Astrocyte (in vitro differentiated cells and primary cell): Measurements from ENCODE around the gene CPPED1. TPM values are rescaled to one million over a fixed set of nuclear protein-coding genes. Genes with fewer than 3 reads are reported as not detected.
A peak's percentile ranks its signal among the peaks of the same experiment; 100 is the strongest.

Experiments
- DNase-seq: peaks from one replicate; pipeline ENCODE4 v3.0.0-alpha.2; 2010; ENCODE audit warnings: low read depth
- FAIRE-seq: peaks from 2 replicates; lab custom pipeline; 2011; peaks lifted over from hg19 to GRCh38; lab: Jason Lieb, UNC
- H2AFZ ChIP-seq: 2 replicates; pipeline ENCODE4 v1.6.0; 2012; ENCODE audit warnings: low read depth, low read length, inconsistent platforms
- H3K27ac ChIP-seq: 2 replicates; pipeline ENCODE4 v1.5.1; 2011; ENCODE audit warnings: low read depth, low read length, inconsistent platforms
- H3K27me3 ChIP-seq: 2 replicates; pipeline ENCODE4 v1.6.0; 2011; ENCODE audit warnings: low read length, inconsistent platforms; ENCODE audit not compliant: insufficient read depth
- H3K36me3 ChIP-seq: 2 replicates; pipeline ENCODE4 v1.5.1; 2011; ENCODE audit warnings: low read length, inconsistent platforms; ENCODE audit not compliant: insufficient read depth
- H3K4me1 ChIP-seq: 2 replicates; pipeline ENCODE4 v1.5.1; 2011; ENCODE audit warnings: low read length, inconsistent platforms; ENCODE audit not compliant: insufficient read depth
- H3K4me2 ChIP-seq: 2 replicates; pipeline ENCODE4 v1.6.0; 2012; ENCODE audit warnings: low read length, inconsistent platforms
- H3K4me3 ChIP-seq: 2 replicates; pipeline ENCODE4 v1.5.1; 2011; ENCODE audit warnings: low read depth, mild to moderate bottlenecking, low read length, inconsistent platforms; ENCODE audit not compliant: insufficient read depth
- H3K79me2 ChIP-seq: 2 replicates; pipeline ENCODE4 v1.6.0; 2012; ENCODE audit warnings: mild to moderate bottlenecking, low read length, inconsistent platforms; ENCODE audit not compliant: insufficient read depth
- H3K9ac ChIP-seq: 2 replicates; pipeline ENCODE4 v1.6.0; 2012; ENCODE audit warnings: mild to moderate bottlenecking, low read length, inconsistent platforms
- H3K9me3 ChIP-seq: 2 replicates; pipeline ENCODE4 v1.5.1; 2012; ENCODE audit warnings: low read depth, mild to moderate bottlenecking, low read length, inconsistent platforms; ENCODE audit not compliant: insufficient read depth
- H4K20me1 ChIP-seq: 2 replicates; pipeline ENCODE4 v1.6.0; 2012; ENCODE audit warnings: low read length, inconsistent platforms; ENCODE audit not compliant: insufficient read depth
- H3K27ac Mint-ChIP-seq: one replicate; pipeline ENCODE4 v1.8.0; 2021; ENCODE audit warnings: mild to moderate bottlenecking, mixed read lengths; ENCODE audit not compliant: unreplicated experiment
- H3K27me3 Mint-ChIP-seq: one replicate; pipeline ENCODE4 v1.8.0; 2021; ENCODE audit warnings: low read depth, mixed read lengths; ENCODE audit not compliant: unreplicated experiment
- H3K36me3 Mint-ChIP-seq: one replicate; pipeline ENCODE4 v1.8.0; 2021; ENCODE audit warnings: low read depth, mixed read lengths; ENCODE audit not compliant: unreplicated experiment
- H3K4me1 Mint-ChIP-seq: one replicate; pipeline ENCODE4 v1.8.0; 2021; ENCODE audit warnings: low read depth, mixed read lengths; ENCODE audit not compliant: unreplicated experiment
- H3K4me3 Mint-ChIP-seq: one replicate; pipeline ENCODE4 v1.8.0; 2021; ENCODE audit warnings: mild to moderate bottlenecking, moderate library complexity, mixed read lengths; ENCODE audit not compliant: unreplicated experiment
- H3K9me3 Mint-ChIP-seq: one replicate; pipeline ENCODE4 v1.8.0; 2021; ENCODE audit warnings: mild to moderate bottlenecking, mixed read lengths; ENCODE audit not compliant: unreplicated experiment
- EZH2 ChIP-seq: IDR thresholded peaks from 2 replicates; pipeline ENCODE4 v1.6.1; 2012; ENCODE audit warnings: mild to moderate bottlenecking, low read length, inconsistent platforms; ENCODE audit not compliant: insufficient read depth
- total RNA-seq: library from RNA; stranded (reverse); gene quantifications from 2 replicates; pipeline ENCODE4 v1.2.1, GENCODE V29; 2021
- TF ChIP-seq, protein P1 (sequence below): IDR thresholded peaks from 2 replicates; pipeline ENCODE4 v1.5.1; 2011; ENCODE audit warnings: low read depth, mild to moderate bottlenecking, inconsistent platforms, low read length, moderate library complexity; ENCODE audit not compliant: insufficient read depth

CPPED1 gene
- total RNA-seq, 1 donor from 2014 or later: 28.5 TPM

DNA sequence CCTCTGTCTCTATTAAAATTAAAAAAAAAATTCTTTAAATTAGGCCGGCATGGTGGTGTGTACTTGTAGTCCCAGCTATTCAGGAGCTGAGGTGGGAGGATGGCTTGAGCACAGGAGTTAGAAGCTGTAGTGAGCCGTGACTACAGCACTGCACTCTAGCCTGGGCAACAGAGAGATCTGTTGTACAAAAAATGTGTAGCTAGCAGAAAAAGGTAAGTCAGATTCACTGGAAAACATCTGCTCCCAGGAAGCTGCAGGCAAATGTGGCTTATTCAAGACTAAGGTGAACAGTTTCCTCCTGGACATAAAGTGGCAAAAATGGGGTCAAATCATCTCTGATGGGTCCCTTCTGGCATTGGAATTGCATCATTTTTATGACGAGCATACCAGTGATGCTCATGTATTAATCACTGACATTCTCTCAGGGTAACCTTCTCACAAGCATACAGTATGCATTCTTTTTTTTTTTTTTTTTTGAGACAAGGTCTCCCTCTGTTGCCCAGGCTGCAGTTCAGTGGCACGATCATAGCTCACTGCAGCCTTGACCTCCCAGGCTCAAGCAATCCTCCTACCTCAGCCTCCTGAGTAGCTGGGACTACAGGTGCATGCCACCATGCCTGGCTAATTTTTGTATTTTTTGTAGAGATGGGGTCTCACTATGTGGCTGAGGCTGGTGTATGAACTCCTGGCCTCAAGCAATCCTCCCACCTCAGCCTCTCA lies 48.7 kb downstream of the CPPED1 start:
- Mint-ChIP-seq H3K9me3 (peaks cover 3% of the 10 kb centered on the region), H3K27ac (no peak overlapping the region), H3K36me3 (peaks cover 2% of the 10 kb centered on the region), H3K27me3 (no peaks in the 10 kb centered on the region), H3K4me3 (no peak overlapping the region), H3K4me1 (peaks cover 6% of the 10 kb centered on the region)
- H3K9me3 ChIP-seq: no peaks in the 10 kb centered on the region
- H2AFZ ChIP-seq: no peak overlapping the region
- no peaks in the 10 kb centered on the region for H4K20me1 ChIP-seq
- no peaks in the 10 kb centered on the region for H3K36me3 ChIP-seq
- peaks cover 5% of the 10 kb centered on the region for H3K4me1 ChIP-seq
- no peak overlapping the region for H3K4me2 ChIP-seq
- TF ChIP-seq EZH2: no peak
- TF ChIP-seq, protein P1, sequence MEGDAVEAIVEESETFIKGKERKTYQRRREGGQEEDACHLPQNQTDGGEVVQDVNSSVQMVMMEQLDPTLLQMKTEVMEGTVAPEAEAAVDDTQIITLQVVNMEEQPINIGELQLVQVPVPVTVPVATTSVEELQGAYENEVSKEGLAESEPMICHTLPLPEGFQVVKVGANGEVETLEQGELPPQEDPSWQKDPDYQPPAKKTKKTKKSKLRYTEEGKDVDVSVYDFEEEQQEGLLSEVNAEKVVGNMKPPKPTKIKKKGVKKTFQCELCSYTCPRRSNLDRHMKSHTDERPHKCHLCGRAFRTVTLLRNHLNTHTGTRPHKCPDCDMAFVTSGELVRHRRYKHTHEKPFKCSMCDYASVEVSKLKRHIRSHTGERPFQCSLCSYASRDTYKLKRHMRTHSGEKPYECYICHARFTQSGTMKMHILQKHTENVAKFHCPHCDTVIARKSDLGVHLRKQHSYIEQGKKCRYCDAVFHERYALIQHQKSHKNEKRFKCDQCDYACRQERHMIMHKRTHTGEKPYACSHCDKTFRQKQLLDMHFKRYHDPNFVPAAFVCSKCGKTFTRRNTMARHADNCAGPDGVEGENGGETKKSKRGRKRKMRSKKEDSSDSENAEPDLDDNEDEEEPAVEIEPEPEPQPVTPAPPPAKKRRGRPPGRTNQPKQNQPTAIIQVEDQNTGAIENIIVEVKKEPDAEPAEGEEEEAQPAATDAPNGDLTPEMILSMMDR: no peak
- no peak overlapping the region for H3K9ac ChIP-seq
- no peak overlapping the region for H3K27ac ChIP-seq
- H3K27me3 ChIP-seq: no peaks in the 10 kb centered on the region
- FAIRE-seq (no peak), DNase-seq (no peak)
- H3K79me2 ChIP-seq: no peaks in the 10 kb centered on the region
- H3K4me3 ChIP-seq: no peak overlapping the region

DNA sequence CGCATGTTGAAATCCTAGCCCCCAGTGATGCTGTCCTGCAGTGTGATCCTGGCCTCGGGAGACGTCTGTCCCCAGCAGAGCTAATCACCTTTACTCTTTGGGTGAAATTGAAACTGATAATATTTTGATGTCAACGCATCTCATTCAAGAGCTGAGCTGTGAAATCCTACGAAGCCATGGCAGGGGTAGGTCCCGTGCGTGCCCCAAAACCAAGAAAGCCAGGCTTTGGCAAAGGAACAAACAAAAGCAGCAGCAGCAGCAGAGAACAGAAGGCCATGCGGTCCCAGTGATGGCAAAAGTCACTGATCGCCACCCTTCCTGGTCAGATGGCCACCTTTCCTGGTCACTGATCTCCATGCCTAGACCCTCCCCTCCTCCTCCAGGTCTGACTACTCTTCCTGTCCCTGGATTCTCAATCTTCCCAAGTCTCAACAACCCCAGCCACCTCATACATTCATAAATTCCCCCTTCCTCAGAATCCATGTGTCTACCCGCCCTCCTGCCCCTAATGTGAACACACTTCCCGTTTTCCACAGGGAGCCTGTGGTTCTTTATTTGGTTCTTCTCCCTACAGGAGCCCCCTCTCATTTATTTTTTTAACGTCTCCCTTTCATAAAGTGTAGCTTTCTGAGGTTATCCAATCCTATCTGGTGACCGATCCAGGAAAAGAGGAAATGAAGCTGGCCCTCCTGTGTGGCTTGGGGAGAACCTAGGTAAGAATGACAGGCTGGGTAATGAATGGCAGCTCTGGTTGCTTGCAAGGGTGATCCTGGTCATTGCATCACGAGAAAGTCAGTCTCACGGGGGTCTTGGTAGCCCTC lies 50.3 kb downstream of the CPPED1 start:
- peaks cover 5% of the 10 kb centered on the region for H3K4me1 ChIP-seq
- TF ChIP-seq EZH2: no peak
- TF ChIP-seq, protein P1: no peak
- H3K79me2 ChIP-seq: no peaks in the 10 kb centered on the region
- no peak overlapping the region for H2AFZ ChIP-seq
- H3K4me3 ChIP-seq: no peak overlapping the region
- no peak overlapping the region for H3K27ac ChIP-seq
- H4K20me1 ChIP-seq: no peaks in the 10 kb centered on the region
- FAIRE-seq (no peak), DNase-seq (no peak)
- no peaks in the 10 kb centered on the region for H3K36me3 ChIP-seq
- no peak overlapping the region for H3K9ac ChIP-seq
- Mint-ChIP-seq H3K27ac (peak overlapping the region; percentile 10), H3K4me3 (no peak overlapping the region), H3K27me3 (no peaks in the 10 kb centered on the region), H3K4me1 (peaks cover 6% of the 10 kb centered on the region), H3K9me3 (peaks cover 3% of the 10 kb centered on the region), H3K36me3 (peaks cover 2% of the 10 kb centered on the region)
- no peaks in the 10 kb centered on the region for H3K27me3 ChIP-seq
- H3K4me2 ChIP-seq: no peak overlapping the region
- no peaks in the 10 kb centered on the region for H3K9me3 ChIP-seq
